GM12878 (cell line): ENCODE data around the gene ZNF800. TPM values are rescaled to one million over a fixed set of nuclear protein-coding genes. Genes with fewer than 3 reads are reported as not detected.

Experiments
- BACH1 ChIP-seq: fragments of 450-650 bp; IDR thresholded peaks from 2 replicates; pipeline ENCODE4 v1.6.1; 2017; ENCODE audit warnings: mild to moderate bottlenecking, borderline replicate concordance
- BCL11A ChIP-seq: IDR thresholded peaks from 2 replicates; pipeline ENCODE4 v1.6.1; 2011; ENCODE audit warnings: low read depth, low read length
- CBX5 ChIP-seq: sonication (generic); IDR thresholded peaks from 2 replicates; pipeline ENCODE4 v1.6.1; 2016; ENCODE audit warnings: low read depth, moderate library complexity, mild to moderate bottlenecking, inconsistent platforms
- CEBPZ ChIP-seq: fragments of 150-350 bp; IDR thresholded peaks from 2 replicates; pipeline ENCODE4 v1.6.1; 2016; ENCODE audit warnings: low read depth, low read length
- HDAC2 ChIP-seq: fragments of 200-600 bp; sonication (generic); IDR thresholded peaks from 2 replicates; pipeline ENCODE4 v1.6.1; 2017
- IKZF1 ChIP-seq: fragments of 450-650 bp; conservative IDR thresholded peaks from 2 replicates; pipeline ENCODE4 v1.6.1; 2017; ENCODE audit warnings: antibody characterized with exemption, mild to moderate bottlenecking
- IKZF2 ChIP-seq, 2 experiments: fragments of 450-650 bp; IDR thresholded peaks; 2 replicates each; pipeline ENCODE4 v1.6.1; 2017; ENCODE audit warnings: mild to moderate bottlenecking in 2 of 2, moderate library complexity in 2 of 2
- KLF5 ChIP-seq: fragments of 450-650 bp; IDR thresholded peaks from 2 replicates; pipeline ENCODE4 v1.6.1; 2014; ENCODE audit warnings: mild to moderate bottlenecking; ENCODE audit not compliant: partially characterized antibody
- MEF2B ChIP-seq: fragments of 450-650 bp; IDR thresholded peaks from 2 replicates; pipeline ENCODE4 v1.6.1; 2018; ENCODE audit warnings: mild to moderate bottlenecking, moderate library complexity; ENCODE audit not compliant: partially characterized antibody, poor library complexity, severe bottlenecking
- MTA3 ChIP-seq: IDR thresholded peaks from 2 replicates; pipeline ENCODE4 v1.6.1; 2012; ENCODE audit warnings: low read length, inconsistent platforms, borderline replicate concordance
- MXI1 ChIP-seq: fragments of 150-350 bp; IDR thresholded peaks from 2 replicates; pipeline ENCODE4 v1.6.1; 2011; ENCODE audit warnings: low read depth, mild to moderate bottlenecking, inconsistent platforms, low read length, improper control_type of control experiment
- PML ChIP-seq: IDR thresholded peaks from 2 replicates; pipeline ENCODE4 v1.6.1; 2012; ENCODE audit warnings: low read length, inconsistent platforms
- RB1 ChIP-seq: fragments of 450-650 bp; formaldehyde crosslinking; IDR thresholded peaks from 2 replicates; pipeline ENCODE4 v1.6.1; 2017; ENCODE audit warnings: mild to moderate bottlenecking, borderline replicate concordance
- SMARCA5 ChIP-seq: fragments of 450-650 bp; IDR thresholded peaks from 2 replicates; pipeline ENCODE4 v1.6.1; 2017; ENCODE audit warnings: mild to moderate bottlenecking
- TAF1 ChIP-seq: IDR thresholded peaks from 2 replicates; pipeline ENCODE4 v1.6.1; 2011; ENCODE audit warnings: mild to moderate bottlenecking, low read depth, low read length, borderline replicate concordance
- ZNF217 ChIP-seq: fragments of 450-650 bp; IDR thresholded peaks from 2 replicates; pipeline ENCODE4 v1.6.1; 2017; ENCODE audit warnings: antibody characterized with exemption, mild to moderate bottlenecking
- ZNF592 ChIP-seq: fragments of 450-650 bp; IDR thresholded peaks from 2 replicates; pipeline ENCODE4 v1.6.1; 2017; ENCODE audit warnings: mild to moderate bottlenecking, moderate library complexity
- ZSCAN29 ChIP-seq: fragments of 450-650 bp; IDR thresholded peaks from 2 replicates; pipeline ENCODE4 v1.6.1; 2017; ENCODE audit warnings: mild to moderate bottlenecking, moderate library complexity
- polyA plus RNA-seq, 11 experiments: library from polyadenylated mRNA; depleted of rRNA in 4 of 11; unstranded in 6 of 11; stranded (reverse) in 5 of 11; fragments of >200 nt; fragmentation: Nextera tagmentation in 4 of 11; fragmentation: Illumina TruSeq in 1 of 11; extraction: Ambion mirVana in 4 of 11; extraction: Trizol in 1 of 11; gene quantifications; 1 replicate in 1 of 11; 2 replicates in 10 of 11; pipeline versions ENCODE4 v1.2.1 to v1.2.3, GENCODE V29; 2011 to 2016; ENCODE audit warnings: inconsistent platforms in 2 of 11, missing spikeins in 2 of 11, low read depth in 1 of 11
- total RNA-seq, 4 experiments: library from RNA; depleted of rRNA in 3 of 4; stranded (reverse); fragments of >200 nt in 3 of 4; fragmentation: Illumina TruSeq in 1 of 4; extraction: Trizol in 1 of 4; gene quantifications; 2 replicates each; pipeline versions ENCODE4 v1.2.1 to v1.2.3, GENCODE V29; 2013 to 2021

The ZNF800 gene
- total and polyA plus RNA-seq, 10 of the 15 experiments (the other 5 are each of a cell fraction or from before 2014, with no cell fraction given): 6.8 to 33.9 (median 23.8) TPM

GRCh38 chr7:127392566-127393367, at the start of gene ZNF800 (continued):
- no peak for TF ChIP-seq CBX5
- 0 out of 2 replicates have a peak, but pooled peaks have one; percentile 74 for TF ChIP-seq HDAC2
- no peak for TF ChIP-seq SMARCA5
- TF ChIP-seq CEBPZ: no peak
- TF ChIP-seq ZNF217: peak; percentile 55; the same call in 1 of the 2 replicates
- no peak for TF ChIP-seq MTA3
- TF ChIP-seq RB1: 0 out of 2 replicates have a peak, but pooled peaks have one; percentile 14
- peak; percentile 22 for TF ChIP-seq MEF2B
- TF ChIP-seq KLF5: peak; percentile 22
- TF ChIP-seq IKZF2 (IDR thresholded peaks at IDR 0.05): peak; percentile 50 to 70; a peak in 3 of 4 replicates
- TF ChIP-seq TAF1: peak; percentile 97
- peak; percentile 12; the same call in 1 of the 2 replicates for TF ChIP-seq ZSCAN29
- peak; percentile 77; the same call in 1 of the 2 replicates for TF ChIP-seq PML
- peak; percentile 89 for TF ChIP-seq IKZF1
- TF ChIP-seq ZNF592: 0 out of 2 replicates have a peak, but pooled peaks have one; percentile 28
- peak; percentile 13; the same call in 1 of the 2 replicates for TF ChIP-seq MXI1
- TF ChIP-seq BACH1: peak; percentile 83; the same call in 1 of the 2 replicates
- 0 out of 2 replicates have a peak, but pooled peaks have one; percentile 38 for TF ChIP-seq BCL11A
